SK-MEL-5 (cell line): ENCODE results near the gene TMEM123. TPM values are rescaled to one million over a fixed set of nuclear protein-coding genes. Genes with fewer than 3 reads are reported as not detected.
A peak's percentile ranks its signal among the peaks of the same experiment; 100 is the strongest.
"Not testable (repeated sequence)": the region's sequence is repeated elsewhere in the genome, so short reads cannot be mapped to it uniquely, and the experiment has no call there.

Experiments
- DNase-seq: peaks from one replicate; pipeline ENCODE4 v3.0.0-alpha.2; 2016; ENCODE audit warnings: low read depth, low spot score
- in situ Hi-C: cut with HindIII; loops from 2 replicates; pipeline ENCODE4 v1.10.0; 2016; ENCODE audit warnings: low sequenced_read_pairs, high pct_unique_total_duplicates, low pct_unique_long_range_greater_than_20kb
- total RNA-seq: library from RNA; depleted of rRNA; stranded (reverse); fragments of >200 nt; shearing (Covaris generic); gene quantifications from 2 replicates; pipeline ENCODE4 v1.2.3, GENCODE V29; 2014

The TMEM123 gene
- total RNA-seq, 1 experiment from 2014 or later, result 99.8 TPM

- in situ Hi-C loops, result no loop called here
- DNase-seq, result no peak
These were observed 4.6 kb upstream of the TMEM123 start for GRCh38 chr11:102457056-102457677.

- DNase-seq, result no peak
- in situ Hi-C loops, result no loop called here
These were observed 3.8 kb upstream of the TMEM123 start for GRCh38 chr11:102456381-102456780.

DNA sequence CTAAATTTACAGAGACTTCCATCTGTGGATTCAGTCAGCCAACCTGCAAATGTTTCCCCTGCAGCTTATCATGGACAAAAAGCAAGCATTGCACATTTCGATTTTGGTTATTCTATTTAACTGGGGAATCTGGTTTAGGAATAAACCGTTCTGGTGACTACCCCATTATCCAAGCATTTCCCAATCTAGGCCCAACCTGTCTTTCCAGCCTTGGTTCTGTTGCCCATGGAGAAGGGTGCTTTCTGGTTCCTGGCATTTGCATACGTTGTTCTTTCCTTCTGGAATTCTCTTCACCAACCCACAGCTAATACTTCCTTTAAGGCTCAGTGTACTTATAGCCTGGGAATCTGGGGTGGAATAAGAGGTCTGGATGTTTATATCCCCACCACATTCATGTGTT is 1.4 kb upstream of the TMEM123 start:
- no peak for DNase-seq
- in situ Hi-C loops, result no loop called here

GRCh38 chr11:102453302-102453695 is 734 bp upstream of the TMEM123 start:
- in situ Hi-C loops, result no loop called here
- no peak for DNase-seq

DNA sequence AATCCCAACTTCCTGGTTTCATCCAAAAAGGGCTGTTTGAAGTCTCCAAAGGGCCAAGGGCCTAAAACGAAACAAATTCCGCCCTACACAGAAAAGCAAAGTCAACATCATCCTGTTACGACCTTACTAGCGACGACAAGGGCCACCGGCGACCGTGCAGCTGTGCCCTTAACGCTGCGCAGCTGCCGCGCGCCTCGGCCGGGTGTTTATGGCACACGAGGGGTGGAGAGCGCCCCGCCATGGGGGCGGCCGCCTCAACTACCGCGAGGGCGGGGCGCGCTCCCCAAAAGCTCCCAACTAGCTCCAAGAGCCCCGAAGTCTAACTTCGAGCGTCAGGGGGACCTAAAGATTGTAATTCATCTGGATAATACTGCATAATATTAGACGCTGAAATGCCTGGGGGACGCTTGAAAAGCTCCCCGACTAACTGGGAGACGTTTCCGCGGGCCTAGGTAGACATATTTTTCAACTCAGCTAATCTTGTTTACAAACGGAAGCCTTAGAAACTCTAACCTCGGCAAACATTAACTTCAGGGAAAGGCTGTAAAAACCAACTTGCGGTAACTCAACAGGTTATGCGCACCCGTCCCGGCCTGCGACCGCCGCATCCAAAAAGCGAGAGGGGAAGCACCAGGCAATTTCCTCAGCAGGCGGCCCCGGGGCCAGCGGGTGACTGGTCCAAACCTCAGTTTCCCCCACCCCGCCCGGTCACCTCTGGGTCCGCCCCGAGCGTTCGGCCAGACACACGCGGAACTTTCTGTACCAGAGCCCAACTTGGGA is 694 bp downstream of the TMEM123 start:
- in situ Hi-C loops, result no loop called here
- DNase-seq, result peak; percentile 11

- in situ Hi-C loops, result no loop called here
- DNase-seq, result no peak
These were observed 1.4 kb downstream of the TMEM123 start for GRCh38 chr11:102451041-102451680.

DNA sequence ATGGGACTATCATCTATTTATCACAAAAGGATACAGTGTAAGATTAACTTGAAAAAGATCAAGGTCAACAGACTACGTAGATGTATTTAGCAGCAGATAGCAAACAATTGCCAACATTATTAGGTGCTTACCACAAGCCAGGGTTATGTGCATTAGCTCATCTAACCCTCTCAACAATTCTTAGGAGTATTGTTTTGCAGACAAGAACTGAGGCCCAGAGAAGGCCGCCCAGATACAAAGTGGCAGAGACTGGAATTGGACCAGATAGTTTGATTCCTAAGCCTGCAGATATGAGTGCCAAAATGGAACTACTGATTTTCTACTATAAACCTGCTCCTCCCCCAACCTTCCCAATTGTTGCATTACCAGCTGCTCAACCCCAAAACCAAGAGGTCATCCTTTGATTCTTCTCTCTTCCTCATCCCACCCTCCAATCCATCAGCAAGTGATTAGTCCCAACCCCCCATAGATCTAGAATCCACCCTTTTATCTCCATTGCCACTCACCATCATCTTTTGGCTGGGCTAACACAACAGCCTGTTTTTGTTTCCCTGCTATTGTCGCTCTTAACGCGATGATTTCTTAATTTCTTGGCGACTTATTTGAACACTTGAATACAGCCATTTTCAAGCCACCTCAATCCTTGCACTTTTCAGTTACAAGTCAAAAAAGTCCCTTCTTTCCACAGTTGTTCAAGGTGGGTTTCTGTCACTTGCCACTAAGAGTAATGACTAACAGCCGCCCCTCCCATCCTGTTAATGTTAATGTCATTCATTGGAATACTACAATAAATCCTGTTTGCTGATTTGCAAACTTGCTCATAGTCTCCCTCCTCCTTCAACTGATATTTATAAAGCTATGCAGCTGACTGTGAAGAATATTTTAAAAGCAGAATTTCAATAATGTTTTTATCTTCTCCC is 2.7 kb downstream of the TMEM123 start:
- in situ Hi-C loops, result no loop called here
- peak; percentile 5 for DNase-seq

DNA sequence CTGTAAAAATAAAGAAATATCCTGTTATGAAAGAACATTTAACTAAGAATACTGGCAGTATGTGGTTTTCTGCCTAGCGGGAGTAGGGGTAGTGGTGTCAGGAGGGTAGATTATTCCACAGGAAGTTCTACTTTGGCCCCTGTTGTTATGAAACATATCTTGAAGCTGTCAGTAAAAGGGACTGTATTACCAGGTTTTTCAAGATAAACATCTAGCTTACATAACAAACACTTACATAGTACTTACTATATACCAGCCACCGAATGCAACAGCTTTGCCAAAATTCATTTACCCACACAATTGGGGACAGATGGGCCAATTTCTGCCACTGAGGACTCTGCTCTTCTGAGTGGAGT is 3.7 kb downstream of the TMEM123 start:
- no peak for DNase-seq

GRCh38 chr11:102447941-102448868 is 4.4 kb downstream of the TMEM123 start:
- DNase-seq, result no peak
- in situ Hi-C loops, result no loop called here

More for the DNA sequence above, 3.7 kb downstream of the TMEM123 start:
- in situ Hi-C loops, result no loop called here

GRCh38 chr11:102447193-102447592 is 5.4 kb downstream of the TMEM123 start:
- DNase-seq, result no peak
- in situ Hi-C loops, result no loop called here

GRCh38 chr11:102446606-102447005 is 6.0 kb downstream of the TMEM123 start:
- in situ Hi-C loops, result no loop called here
- DNase-seq, result no peak

GRCh38 chr11:102444693-102445092 is 7.9 kb downstream of the TMEM123 start:
- DNase-seq, in situ Hi-C loops: not testable (repeated sequence)

GRCh38 chr11:102444142-102444541 is 8.4 kb downstream of the TMEM123 start:
- DNase-seq, in situ Hi-C loops: not testable (repeated sequence)

DNA sequence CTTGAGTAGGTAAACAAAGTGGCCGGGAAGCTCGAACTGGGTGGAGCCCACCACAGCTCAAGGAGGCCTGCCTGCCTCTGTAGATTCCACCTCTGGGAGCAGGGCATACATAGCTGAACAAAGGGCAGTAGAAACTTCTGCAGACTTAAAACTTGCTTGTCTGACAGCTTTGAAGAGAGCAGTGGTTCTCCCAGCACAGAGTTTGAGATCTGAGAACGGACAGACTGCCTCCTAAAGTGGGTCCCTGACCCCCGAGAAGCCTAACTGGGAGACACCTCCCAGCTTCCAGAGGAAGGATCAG is 13.6 kb downstream of the TMEM123 start:
- in situ Hi-C loops, result not testable (repeated sequence)

DNA sequence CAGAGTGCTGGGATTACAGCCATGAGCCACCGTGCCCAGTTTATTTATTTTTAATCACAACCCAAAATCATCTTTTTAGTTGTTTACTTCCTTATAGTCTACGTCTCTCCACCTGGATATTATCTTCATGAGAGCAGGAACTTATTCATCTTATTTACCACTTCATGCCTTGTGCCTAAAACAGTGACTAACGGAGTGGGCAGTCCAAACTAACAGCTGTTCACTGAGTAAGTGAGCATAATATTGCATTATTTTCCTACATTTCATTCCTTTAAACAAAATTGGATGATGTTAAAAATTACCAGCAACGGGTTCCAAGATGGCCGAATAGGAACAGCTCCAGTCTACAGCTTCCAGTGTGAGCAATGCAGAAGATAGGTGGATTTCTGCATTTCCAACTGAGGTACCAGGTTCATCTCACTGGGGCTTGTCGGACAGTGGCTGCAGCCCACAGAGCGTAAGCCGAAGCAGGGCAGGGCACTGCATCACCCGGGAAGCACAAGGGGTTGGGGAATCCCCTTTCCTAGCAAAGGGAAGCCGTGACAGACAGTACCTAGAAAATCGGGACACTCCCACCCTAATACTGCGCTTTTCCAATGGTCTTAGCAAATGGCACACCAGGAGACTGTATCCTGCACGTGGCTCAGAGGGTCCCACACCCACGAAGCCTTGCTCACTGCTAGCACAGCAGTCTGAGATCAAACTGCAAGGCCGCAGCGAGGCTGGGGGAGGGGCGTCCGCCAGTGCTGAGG is 14.1 kb downstream of the TMEM123 start:
- DNase-seq, result no peak
- in situ Hi-C loops, result no loop called here

More for the DNA sequence above, 13.6 kb downstream of the TMEM123 start:
- DNase-seq, result not testable (repeated sequence)

GRCh38 chr11:102437727-102438126 is 14.8 kb downstream of the TMEM123 start:
- in situ Hi-C loops, result no loop called here
- no peak for DNase-seq
